ENCODE results near the gene BLTP3A. TPM values are rescaled to one million over a fixed set of nuclear protein-coding genes. Genes with fewer than 3 reads are reported as not detected.
A peak's percentile ranks its signal among the peaks of the same experiment; 100 is the strongest.

Gene BLTP3A
- total RNA-seq, 2 donors from 2014 or later, result 10.1 to 12.9 TPM

DNA sequence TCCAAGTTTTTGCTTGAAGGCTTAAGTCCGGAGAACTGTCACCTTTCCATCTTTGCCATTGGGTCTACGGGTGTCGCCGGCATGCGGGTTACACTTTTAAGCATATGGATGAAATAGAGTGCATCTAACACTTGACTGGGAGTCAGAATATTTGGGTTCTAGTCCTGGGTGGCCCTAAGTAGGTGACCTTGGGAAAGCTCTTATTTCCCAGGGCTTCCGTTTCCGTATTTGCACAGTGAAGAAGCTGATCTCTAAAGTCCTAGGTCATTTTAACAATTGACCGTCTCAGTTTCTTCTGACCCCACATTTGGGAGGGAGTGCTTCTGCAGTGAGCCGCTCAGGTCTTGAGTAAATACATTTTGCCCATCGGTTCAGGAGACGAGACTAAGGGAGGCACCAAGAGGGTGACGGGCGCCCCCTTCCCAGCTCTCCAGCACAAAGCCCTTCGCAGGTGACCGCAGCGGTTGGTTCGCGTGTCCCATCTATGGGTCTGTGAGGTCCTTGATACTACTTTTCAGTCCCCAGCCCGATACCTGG lies 651 bp upstream of the BLTP3A start:
- ATAC-seq (peak; percentile 40), DNase-seq (peak; percentile 51 to 68 (median 54))
- no peak for TF ChIP-seq POLR2A (IDR thresholded peaks at IDR 0.05)
- TF ChIP-seq, protein P1, sequence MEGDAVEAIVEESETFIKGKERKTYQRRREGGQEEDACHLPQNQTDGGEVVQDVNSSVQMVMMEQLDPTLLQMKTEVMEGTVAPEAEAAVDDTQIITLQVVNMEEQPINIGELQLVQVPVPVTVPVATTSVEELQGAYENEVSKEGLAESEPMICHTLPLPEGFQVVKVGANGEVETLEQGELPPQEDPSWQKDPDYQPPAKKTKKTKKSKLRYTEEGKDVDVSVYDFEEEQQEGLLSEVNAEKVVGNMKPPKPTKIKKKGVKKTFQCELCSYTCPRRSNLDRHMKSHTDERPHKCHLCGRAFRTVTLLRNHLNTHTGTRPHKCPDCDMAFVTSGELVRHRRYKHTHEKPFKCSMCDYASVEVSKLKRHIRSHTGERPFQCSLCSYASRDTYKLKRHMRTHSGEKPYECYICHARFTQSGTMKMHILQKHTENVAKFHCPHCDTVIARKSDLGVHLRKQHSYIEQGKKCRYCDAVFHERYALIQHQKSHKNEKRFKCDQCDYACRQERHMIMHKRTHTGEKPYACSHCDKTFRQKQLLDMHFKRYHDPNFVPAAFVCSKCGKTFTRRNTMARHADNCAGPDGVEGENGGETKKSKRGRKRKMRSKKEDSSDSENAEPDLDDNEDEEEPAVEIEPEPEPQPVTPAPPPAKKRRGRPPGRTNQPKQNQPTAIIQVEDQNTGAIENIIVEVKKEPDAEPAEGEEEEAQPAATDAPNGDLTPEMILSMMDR (IDR thresholded peaks at IDR 0.05), result no peak
- Histone ChIP-seq H3K9me3 (no peaks in the 10 kb centered on the region), H3K36me3 (replicated peaks in 1 of 2; ENCODE audit: insufficient read depth in 1 of 2, low read depth in 2 of 2) (no peaks in the 10 kb centered on the region), H3K27me3 (no peaks in the 10 kb centered on the region), H3K4me3 (peak overlapping the region; percentile 74 to 77), H3K27ac (peak overlapping the region; percentile 95 to 96 (median 96)), H3K4me1 (peaks cover 20% of the 10 kb centered on the region)
- intact Hi-C loops (cut with DNase I), result no loop called here
- WGBS, 2 donors, result 3 to 5% methylated on average over 12 to 19 of the region's 19 CpGs

DNA sequence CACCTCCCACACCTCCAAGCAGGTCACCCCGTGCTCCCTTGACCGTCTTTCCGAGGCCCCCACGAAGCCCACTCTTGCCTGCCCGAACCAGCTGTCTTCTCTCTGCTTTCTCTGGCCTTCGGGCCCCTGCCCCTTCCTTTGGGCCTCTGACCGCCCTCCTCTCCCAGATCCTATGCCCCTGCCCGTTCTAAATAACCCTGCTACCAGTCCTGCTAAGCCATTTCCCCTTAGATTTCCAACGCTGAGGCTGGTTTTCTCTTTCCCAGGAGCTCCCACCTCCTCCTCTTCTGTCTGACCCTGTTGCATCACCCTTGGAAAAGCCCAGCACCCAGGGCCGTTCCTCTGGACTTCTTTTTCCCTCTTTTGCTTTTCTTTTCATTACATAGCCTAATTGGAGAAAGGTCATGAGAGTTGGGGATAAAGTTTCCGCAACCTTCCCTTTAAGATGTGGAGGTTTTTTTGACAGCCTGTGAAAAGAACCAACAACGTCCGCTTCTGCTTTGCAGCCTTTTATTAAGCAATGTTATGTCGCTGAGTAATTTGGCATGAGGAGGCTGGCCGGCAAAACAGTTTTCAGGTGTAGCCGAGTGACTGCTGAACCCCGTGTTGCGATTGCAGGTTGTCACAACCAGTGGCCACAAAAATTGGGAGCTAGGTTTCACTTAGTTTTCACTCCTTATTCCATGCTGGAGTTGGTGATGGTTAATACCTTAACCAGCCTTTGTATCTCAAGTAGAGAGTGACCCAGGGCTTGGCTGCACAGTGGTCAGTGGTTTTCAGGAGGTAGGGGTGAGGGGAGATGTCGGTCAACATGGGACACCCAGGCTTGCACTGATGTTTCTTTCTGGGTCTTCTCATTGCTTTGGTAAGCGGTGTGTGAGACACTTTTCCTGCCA lies 970 bp downstream of the BLTP3A start:
- intact Hi-C loops (cut with DNase I), result no loop called here
- H3K36me3 ChIP-seq (replicated peaks in 1 of 2; ENCODE audit: insufficient read depth in 1 of 2, low read depth in 2 of 2), result no peaks in the 10 kb centered on the region
- H3K27ac ChIP-seq, result peak overlapping the region; percentile 95 to 96 (median 96)
- DNase-seq (peak; percentile 38 to 64 (median 57)), ATAC-seq (peak; percentile 29)
- peaks cover 34% of the 10 kb centered on the region for H3K4me1 ChIP-seq
- peak overlapping the region; percentile 77 to 86 for H3K4me3 ChIP-seq
- H3K27me3 ChIP-seq, result no peaks in the 10 kb centered on the region
- WGBS, 2 donors, result 5% methylated on average over 20 of the region's 20 CpGs
- peak in 2 of 3 donors; percentile 27 to 29 for TF ChIP-seq POLR2A (IDR thresholded peaks at IDR 0.05)
- TF ChIP-seq, protein P1 (IDR thresholded peaks at IDR 0.05), result no peak
- H3K9me3 ChIP-seq, result no peaks in the 10 kb centered on the region

DNA sequence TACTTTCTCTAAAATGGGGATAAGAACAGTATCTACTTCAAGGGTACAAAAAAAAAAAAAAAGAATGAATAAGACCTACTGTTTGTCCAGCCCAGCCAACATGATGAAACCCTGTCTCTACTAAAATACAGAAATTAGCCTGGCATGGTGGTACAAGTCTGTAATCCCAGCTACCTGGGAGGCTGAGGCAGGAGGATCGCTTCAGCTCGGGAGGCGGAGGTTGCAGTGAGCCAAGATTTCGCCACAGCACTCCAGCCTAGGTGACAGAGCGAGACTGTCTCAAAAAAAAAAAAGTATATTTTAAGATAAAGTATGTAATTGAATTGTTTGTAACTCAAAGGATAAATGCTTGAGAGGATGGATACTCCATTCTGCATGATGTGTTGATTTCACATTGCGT lies 2.0 kb downstream of the BLTP3A start:
- TF ChIP-seq POLR2A (IDR thresholded peaks at IDR 0.05), result no peak
- TF ChIP-seq, protein P1 (IDR thresholded peaks at IDR 0.05), result no peak
- intact Hi-C loops (cut with DNase I), result no loop called here
- no peak overlapping the region for H3K27ac ChIP-seq
- DNase-seq, result no peak
- H3K27me3 ChIP-seq, result no peaks in the 10 kb centered on the region
- WGBS, 2 donors, result 94 to 96% methylated on average over 6 of the region's 6 CpGs
- ATAC-seq, result no peak
- H3K9me3 ChIP-seq, result no peaks in the 10 kb centered on the region
- peaks cover 34% of the 10 kb centered on the region for H3K4me1 ChIP-seq
- H3K36me3 ChIP-seq (replicated peaks in 1 of 2; ENCODE audit: insufficient read depth in 1 of 2, low read depth in 2 of 2), result no peaks in the 10 kb centered on the region
- H3K4me3 ChIP-seq, result no peak overlapping the region

DNA sequence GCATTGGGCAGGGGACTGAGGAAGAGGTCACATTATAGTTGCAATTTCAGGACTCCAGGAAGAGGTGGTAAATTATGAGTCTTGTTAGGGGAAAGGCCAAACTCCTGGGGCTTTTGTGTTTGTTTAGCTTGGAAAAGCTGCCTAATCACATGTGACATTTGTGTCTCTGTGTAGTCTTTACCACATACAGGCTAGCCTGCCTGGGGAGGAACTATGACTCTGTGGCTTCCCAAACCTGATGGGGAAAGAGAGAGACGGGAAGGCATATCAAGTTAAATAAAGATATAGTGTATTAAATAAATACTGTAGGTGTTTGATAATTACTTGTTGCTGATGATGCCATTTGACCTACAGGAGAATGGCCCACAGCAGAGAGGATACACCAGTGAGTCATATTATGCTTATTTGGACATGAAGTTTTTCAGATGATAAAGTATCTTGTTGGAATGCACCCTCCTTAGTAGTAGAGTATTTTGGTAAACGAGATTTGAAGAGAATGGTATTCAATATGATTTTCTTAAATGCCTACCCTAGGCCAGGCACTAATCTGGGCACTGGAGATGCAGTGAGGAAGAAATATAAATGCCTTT lies 4.0 kb downstream of the BLTP3A start:
- intact Hi-C loops (cut with DNase I), result no loop called here
- Histone ChIP-seq H3K4me3 (no peak overlapping the region), H3K27me3 (no peaks in the 10 kb centered on the region), H3K27ac (no peak overlapping the region), H3K36me3 (replicated peaks in 1 of 2; ENCODE audit: insufficient read depth in 1 of 2, low read depth in 2 of 2) (no peaks in the 10 kb centered on the region), H3K9me3 (no peaks in the 10 kb centered on the region), H3K4me1 (peaks cover 30% of the 10 kb centered on the region)
- DNase-seq, result no peak
- ATAC-seq, result no peak
- 20 to 26% methylated on average over 2 of the region's 2 CpGs for WGBS, 2 donors
- no peak for TF ChIP-seq POLR2A (IDR thresholded peaks at IDR 0.05)
- TF ChIP-seq, protein P1 (IDR thresholded peaks at IDR 0.05), result no peak

Measured in body of pancreas (tissue), 4 donors.